PC-3 (cell line): ENCODE results near the gene PLPP3. TPM values are rescaled to one million over a fixed set of nuclear protein-coding genes. Genes with fewer than 3 reads are reported as not detected.
A peak's percentile ranks its signal among the peaks of the same experiment; 100 is the strongest.

Source experiments
- ATAC-seq: fragments of 200-7000 bp; cut with Tn5 transposase; 2 replicates; pipeline ENCODE4 v1.9.1; 2020; ENCODE audit warnings: mild to moderate bottlenecking, moderate library complexity
- BruUV-seq: library from RNA; stranded (reverse); fragments of 400-500 nt; replicated peaks from 2 replicates; lab custom pipeline; 2021; lab: Mats Ljungman, UMichigan
- CTCF ChIA-PET: fragments of 300-600 bp; sonication (Branson Sonifier 250); formaldehyde crosslinking; loops from one replicate; lab custom pipeline; 2022; ENCODE audit warnings: antibody characterized with exemption; lab: Charles Lee
- POLR2A ChIA-PET: fragments of 300-600 bp; sonication (Branson Sonifier 250); formaldehyde crosslinking; loops from one replicate; lab custom pipeline; 2022; ENCODE audit warnings: antibody characterized with exemption; ENCODE audit not compliant: unreplicated experiment; lab: Charles Lee
- DNase-seq: peaks from one replicate; pipeline ENCODE4 v3.0.0-alpha.2; 2015
- H2AFZ ChIP-seq: fragments of 300-600 bp; sonication (generic); 2 replicates; pipeline ENCODE4 v1.6.0; 2016; ENCODE audit warnings: antibody characterized with exemption, low read length
- H3F3A ChIP-seq: fragments of 300-600 bp; sonication (generic); one replicate; pipeline ENCODE4 v1.6.0; 2017; ENCODE audit warnings: antibody characterized with exemption, low read length, control low read depth, mild to moderate bottlenecking; ENCODE audit not compliant: unreplicated experiment
- H3K27ac ChIP-seq: fragments of 300-600 bp; sonication (generic); 2 replicates; pipeline ENCODE4 v1.5.1; 2016; ENCODE audit warnings: mild to moderate bottlenecking, low read length
- H3K27me3 ChIP-seq: fragments of 300-600 bp; sonication (generic); 2 replicates; pipeline ENCODE4 v1.6.1; 2016; ENCODE audit warnings: low read length, mixed read lengths
- H3K36me3 ChIP-seq: fragments of 300-600 bp; sonication (generic); 2 replicates; pipeline ENCODE4 v1.6.1; 2016; ENCODE audit warnings: low read depth, mixed run types, low read length, mixed read lengths
- H3K4me1 ChIP-seq: fragments of 300-600 bp; sonication (generic); 2 replicates; pipeline ENCODE4 v1.5.1; 2016; ENCODE audit warnings: low read length; ENCODE audit not compliant: insufficient read depth
- H3K4me2 ChIP-seq: fragments of 300-600 bp; sonication (generic); 2 replicates; pipeline ENCODE4 v1.6.0; 2016; ENCODE audit warnings: low read length
- H3K4me3 ChIP-seq: fragments of 300-600 bp; sonication (generic); 2 replicates; pipeline ENCODE4 v1.5.1; 2016; ENCODE audit warnings: mild to moderate bottlenecking, low read length, mixed read lengths
- H3K79me2 ChIP-seq: fragments of 300-600 bp; sonication (generic); 2 replicates; pipeline ENCODE4 v1.6.1; 2017; ENCODE audit warnings: low read length, mixed read lengths
- H3K9ac ChIP-seq: fragments of 300-600 bp; sonication (generic); 2 replicates; pipeline ENCODE4 v1.6.0; 2016; ENCODE audit warnings: mild to moderate bottlenecking, low read length
- H3K9me2 ChIP-seq: fragments of 300-600 bp; sonication (generic); replicated peaks from 2 replicates; pipeline ENCODE4 v1.6.1; 2016; ENCODE audit warnings: mixed run types, low read length, mixed read lengths
- H3K9me3 ChIP-seq: fragments of 300-600 bp; sonication (generic); 2 replicates; pipeline ENCODE4 v1.6.1; 2016; ENCODE audit warnings: low read length, mixed read lengths
- H4K20me1 ChIP-seq: fragments of 300-600 bp; sonication (generic); 2 replicates; pipeline ENCODE4 v1.6.1; 2016; ENCODE audit warnings: low read length, mixed read lengths
- EZH2 ChIP-seq: fragments of 300-600 bp; sonication (generic); IDR thresholded peaks from one replicate; pipeline ENCODE4 v1.6.1; 2017; ENCODE audit warnings: antibody characterized with exemption, mild to moderate bottlenecking, low read length; ENCODE audit not compliant: unreplicated experiment
- EZH2phosphoT487 ChIP-seq: fragments of 300-600 bp; sonication (generic); IDR thresholded peaks from 2 replicates; pipeline ENCODE4 v1.6.1; 2018; ENCODE audit warnings: mild to moderate bottlenecking, antibody characterized with exemption, low read length, borderline replicate concordance
- intact Hi-C: fragments of 100-400 bp; cut with micrococcal nuclease; formaldehyde crosslinking; loops from 2 replicates; pipeline ENCODE4 v1.9.0; 2023
- total RNA-seq: library from RNA; depleted of rRNA; stranded (reverse); fragments of >200 nt; gene quantifications from 2 replicates; pipeline ENCODE4 v1.2.3, GENCODE V29; 2014
- TF ChIP-seq, protein P1 (sequence below): fragments of 300-600 bp; sonication (generic); conservative IDR thresholded peaks from 2 replicates; pipeline ENCODE4 v1.5.1; 2017; ENCODE audit warnings: antibody characterized with exemption, low read depth, mild to moderate bottlenecking, low read length

Gene PLPP3
- total RNA-seq, 1 experiment from 2014 or later = 41.0 TPM

DNA sequence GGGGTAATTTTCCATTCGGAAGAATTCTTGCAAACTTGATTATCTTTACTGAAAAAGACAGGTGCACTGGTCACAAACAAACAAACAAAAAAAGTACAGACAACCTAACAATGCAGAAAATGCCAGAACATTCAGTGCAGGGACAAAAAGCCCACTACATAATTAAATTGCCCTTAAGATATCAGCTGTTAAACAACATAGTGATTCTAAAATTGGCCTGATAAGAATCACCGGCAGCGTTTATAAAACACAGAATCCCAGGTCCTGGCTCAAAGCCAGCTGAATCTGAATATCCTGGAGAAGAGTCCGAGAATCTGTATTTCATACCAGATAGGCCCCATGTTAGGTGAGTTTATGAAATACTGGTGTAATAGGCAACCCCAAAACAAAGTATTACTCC, 6.1 kb downstream of the PLPP3 start:
- Histone ChIP-seq H3K36me3 (no peaks in the 10 kb centered on the region), H3K4me1 (peaks cover 72% of the 10 kb centered on the region), H3K79me2 (peaks cover 97% of the 10 kb centered on the region), H3K9me2 (no peaks in the 10 kb centered on the region), H3K9ac (no peak overlapping the region), H3F3A (peaks cover 8% of the 10 kb centered on the region), H3K9me3 (no peaks in the 10 kb centered on the region), H4K20me1 (peaks cover 40% of the 10 kb centered on the region), H3K4me2 (peak overlapping the region; percentile 42), H3K27me3 (no peaks in the 10 kb centered on the region), H3K4me3 (no peak overlapping the region), H3K27ac (no peak overlapping the region), H2AFZ (no peak overlapping the region)
- TF ChIP-seq EZH2 (no peak), EZH2phosphoT487 (no peak)
- TF ChIP-seq, protein P1, sequence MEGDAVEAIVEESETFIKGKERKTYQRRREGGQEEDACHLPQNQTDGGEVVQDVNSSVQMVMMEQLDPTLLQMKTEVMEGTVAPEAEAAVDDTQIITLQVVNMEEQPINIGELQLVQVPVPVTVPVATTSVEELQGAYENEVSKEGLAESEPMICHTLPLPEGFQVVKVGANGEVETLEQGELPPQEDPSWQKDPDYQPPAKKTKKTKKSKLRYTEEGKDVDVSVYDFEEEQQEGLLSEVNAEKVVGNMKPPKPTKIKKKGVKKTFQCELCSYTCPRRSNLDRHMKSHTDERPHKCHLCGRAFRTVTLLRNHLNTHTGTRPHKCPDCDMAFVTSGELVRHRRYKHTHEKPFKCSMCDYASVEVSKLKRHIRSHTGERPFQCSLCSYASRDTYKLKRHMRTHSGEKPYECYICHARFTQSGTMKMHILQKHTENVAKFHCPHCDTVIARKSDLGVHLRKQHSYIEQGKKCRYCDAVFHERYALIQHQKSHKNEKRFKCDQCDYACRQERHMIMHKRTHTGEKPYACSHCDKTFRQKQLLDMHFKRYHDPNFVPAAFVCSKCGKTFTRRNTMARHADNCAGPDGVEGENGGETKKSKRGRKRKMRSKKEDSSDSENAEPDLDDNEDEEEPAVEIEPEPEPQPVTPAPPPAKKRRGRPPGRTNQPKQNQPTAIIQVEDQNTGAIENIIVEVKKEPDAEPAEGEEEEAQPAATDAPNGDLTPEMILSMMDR = no peak
- no TSS peak for BruUV-seq
- ChIA-PET CTCF (no interaction called here), POLR2A (no interaction called here)
- no peak for DNase-seq
- no peak for ATAC-seq
- intact Hi-C loops = loop anchor here (10.0 kb wide), 4 partner anchors 269 to 1099 kb away; no protein-coding TSS in a partner anchor

GRCh38 chr1:56572334-56573050, 6.9 kb downstream of the PLPP3 start:
- Histone ChIP-seq H3K4me1 (peaks cover 69% of the 10 kb centered on the region), H3K4me3 (no peak overlapping the region), H4K20me1 (peaks cover 33% of the 10 kb centered on the region), H3K9me2 (no peaks in the 10 kb centered on the region), H3K79me2 (peaks cover 97% of the 10 kb centered on the region), H3K9ac (no peak overlapping the region), H2AFZ (no peak overlapping the region), H3K27ac (no peak overlapping the region), H3K4me2 (peak overlapping the region; percentile 42), H3K9me3 (no peaks in the 10 kb centered on the region), H3K36me3 (no peaks in the 10 kb centered on the region), H3K27me3 (no peaks in the 10 kb centered on the region), H3F3A (peaks cover 8% of the 10 kb centered on the region)
- intact Hi-C loops = loop anchor here (10.0 kb wide), 4 partner anchors 268 to 1098 kb away; no protein-coding TSS in a partner anchor
- TF ChIP-seq EZH2 (no peak), EZH2phosphoT487 (no peak)
- TF ChIP-seq, protein P1 = no peak
- no TSS peak for BruUV-seq
- POLR2A ChIA-PET = no interaction called here
- no peak for ATAC-seq
- no peak for DNase-seq
- CTCF ChIA-PET = interaction anchor here (0.6 kb wide), 1 partner anchor 116 kb away, joined by 9 read pairs; no protein-coding TSS in a partner anchor

DNA sequence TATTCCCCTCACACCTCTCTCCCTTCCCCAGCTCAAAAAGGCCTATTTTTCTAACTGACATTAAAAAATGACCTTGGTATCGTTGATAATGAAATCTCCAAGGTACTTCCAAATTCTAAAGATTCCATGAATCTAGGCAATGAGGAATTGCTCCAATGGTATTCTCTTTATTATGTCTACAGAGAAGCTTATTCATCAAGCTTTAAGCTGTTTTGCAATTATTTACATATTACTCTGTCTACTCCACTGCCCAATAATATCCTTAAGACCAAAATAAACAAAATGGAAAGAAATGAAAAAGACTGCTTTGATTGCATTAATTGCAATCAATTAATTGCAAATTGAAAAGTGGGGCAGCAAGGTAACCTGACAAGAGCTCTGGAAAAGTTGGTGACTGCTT, 7.9 kb downstream of the PLPP3 start:
- Histone ChIP-seq H3K9me3 (no peaks in the 10 kb centered on the region), H3F3A (peaks cover 8% of the 10 kb centered on the region), H3K27ac (peak overlapping the region; percentile 88), H4K20me1 (peaks cover 26% of the 10 kb centered on the region), H2AFZ (no peak overlapping the region), H3K79me2 (peaks cover 95% of the 10 kb centered on the region), H3K9me2 (no peaks in the 10 kb centered on the region), H3K9ac (no peak overlapping the region), H3K36me3 (no peaks in the 10 kb centered on the region), H3K4me1 (peaks cover 62% of the 10 kb centered on the region), H3K27me3 (no peaks in the 10 kb centered on the region), H3K4me2 (peak overlapping the region; percentile 48), H3K4me3 (no peak overlapping the region)
- CTCF ChIA-PET = interaction anchor here (0.6 kb wide), 1 partner anchor 13 kb away, joined by 3 read pairs; no protein-coding TSS in a partner anchor
- intact Hi-C loops = loop anchor here (10.0 kb wide), 4 partner anchors 267 to 1097 kb away; no protein-coding TSS in a partner anchor
- ATAC-seq (no peak), DNase-seq (no peak)
- TF ChIP-seq, protein P1 = no peak
- TF ChIP-seq EZH2phosphoT487 (no peak), EZH2 (no peak)
- POLR2A ChIA-PET = interaction anchor here (0.6 kb wide), 1 partner anchor 1093 kb away, joined by 3 read pairs; no protein-coding TSS in a partner anchor
- no TSS peak for BruUV-seq
